ENCODE data around the gene GTF2E1. TPM values are rescaled to one million over a fixed set of nuclear protein-coding genes. Genes with fewer than 3 reads are reported as not detected.
"Not testable (repeated sequence)": the region's sequence is repeated elsewhere in the genome, so short reads cannot be mapped to it uniquely, and the experiment has no call there.

GTF2E1 gene
- polyA plus RNA-seq, 1 experiment: 8.1 TPM

GRCh38 chr3:120772081-120772480, 29.5 kb downstream of the GTF2E1 start:
- ChIA-PET POLR2A (no interaction called here), CTCF (interaction anchor here (1.3 to 2.4 kb wide), 3 partner anchors 9 to 31 kb away, joined by 4 to 7 read pairs (median 4); no protein-coding TSS in a partner anchor)

GRCh38 chr3:120773932-120774331, 31.4 kb downstream of the GTF2E1 start:
- POLR2A ChIA-PET: interaction anchor here (0.6 kb wide), 1 partner anchor 185 kb away, joined by 11 read pairs; no protein-coding TSS in a partner anchor
- no peak for DNase-seq (ENCODE audit: low read depth)
- CTCF ChIA-PET: no interaction called here

More at GRCh38 chr3:120772081-120772480, 29.5 kb downstream of the GTF2E1 start:
- Histone ChIP-seq H3K27me3 (ENCODE audit: control insufficient read depth, insufficient read depth, low read length) (no peaks in the 10 kb centered on the region), H3K36me3 (ENCODE audit: control insufficient read depth, insufficient read depth, low read length) (no peaks in the 10 kb centered on the region; the same call in none of the 2 replicates), H3K4me3 (ENCODE audit: low read depth, low read length) (no peak overlapping the region)
- TF ChIP-seq CTCF (IDR thresholded peaks at IDR 0.05; ENCODE audit: insufficient read depth, low read depth, low read length): no peak
- DNase-seq (ENCODE audit: low read depth): no peak

GRCh38 chr3:120775411-120775810, 32.9 kb downstream of the GTF2E1 start:
- H3K27me3 ChIP-seq (ENCODE audit: control insufficient read depth, insufficient read depth, low read length): no peaks in the 10 kb centered on the region
- ChIA-PET POLR2A (no interaction called here), CTCF (interaction anchor here (0.6 to 1.8 kb wide), 4 partner anchors 14 to 214 kb away, joined by 3 to 6 read pairs (median 3); no protein-coding TSS in a partner anchor)
- no peak for DNase-seq (ENCODE audit: low read depth)
- TF ChIP-seq CTCF (IDR thresholded peaks at IDR 0.05; ENCODE audit: insufficient read depth, low read depth, low read length): no peak
- no peak overlapping the region for H3K4me3 ChIP-seq (ENCODE audit: low read depth, low read length)
- H3K36me3 ChIP-seq (ENCODE audit: control insufficient read depth, insufficient read depth, low read length): no peaks in the 10 kb centered on the region; the same call in none of the 2 replicates

More at GRCh38 chr3:120773932-120774331, 31.4 kb downstream of the GTF2E1 start:
- no peaks in the 10 kb centered on the region for H3K27me3 ChIP-seq (ENCODE audit: control insufficient read depth, insufficient read depth, low read length)
- H3K4me3 ChIP-seq (ENCODE audit: low read depth, low read length): no peak overlapping the region
- H3K36me3 ChIP-seq (ENCODE audit: control insufficient read depth, insufficient read depth, low read length): no peaks in the 10 kb centered on the region; the same call in none of the 2 replicates
- TF ChIP-seq CTCF (IDR thresholded peaks at IDR 0.05; ENCODE audit: insufficient read depth, low read depth, low read length): no peak

- ChIA-PET POLR2A (no interaction called here), CTCF (interaction anchor here (0.6 to 3.3 kb wide), 2 partner anchors 16 to 209 kb away, joined by 3 to 15 read pairs; no protein-coding TSS in a partner anchor)
Measured at GRCh38 chr3:120778776-120779175, 36.2 kb downstream of the GTF2E1 start.

GRCh38 chr3:120780977-120781376, 38.4 kb downstream of the GTF2E1 start:
- peak; percentile 23 for DNase-seq (ENCODE audit: low read depth)
- no peak for TF ChIP-seq CTCF (IDR thresholded peaks at IDR 0.05; ENCODE audit: insufficient read depth, low read depth, low read length)
- Histone ChIP-seq H3K4me3 (ENCODE audit: low read depth, low read length) (no peak overlapping the region), H3K36me3 (ENCODE audit: control insufficient read depth, insufficient read depth, low read length) (peaks cover 4% of the 10 kb centered on the region), H3K27me3 (ENCODE audit: control insufficient read depth, insufficient read depth, low read length) (no peaks in the 10 kb centered on the region)
- POLR2A ChIA-PET: no interaction called here
- CTCF ChIA-PET: interaction anchor here (1.0 to 3.3 kb wide), 4 partner anchors 9 to 214 kb away, joined by 4 to 15 read pairs (median 6); no protein-coding TSS in a partner anchor

More at GRCh38 chr3:120778776-120779175, 36.2 kb downstream of the GTF2E1 start:
- H3K4me3 ChIP-seq (ENCODE audit: low read depth, low read length): no peak overlapping the region
- TF ChIP-seq CTCF (IDR thresholded peaks at IDR 0.05; ENCODE audit: insufficient read depth, low read depth, low read length): no peak
- H3K36me3 ChIP-seq (ENCODE audit: control insufficient read depth, insufficient read depth, low read length): peaks cover 4% of the 10 kb centered on the region
- DNase-seq (ENCODE audit: low read depth): no peak
- H3K27me3 ChIP-seq (ENCODE audit: control insufficient read depth, insufficient read depth, low read length): no peaks in the 10 kb centered on the region

GRCh38 chr3:120785832-120786231, 43.3 kb downstream of the GTF2E1 start:
- POLR2A ChIA-PET; H3K4me3 ChIP-seq (ENCODE audit: low read depth, low read length); H3K27me3 ChIP-seq (ENCODE audit: control insufficient read depth, insufficient read depth, low read length); H3K36me3 ChIP-seq (ENCODE audit: control insufficient read depth, insufficient read depth, low read length); DNase-seq (ENCODE audit: low read depth): not testable (repeated sequence)
- CTCF ChIA-PET: interaction anchor here (0.7 to 1.7 kb wide), 3 partner anchors 9 to 542 kb away, joined by 5 to 14 read pairs (median 5); no protein-coding TSS in a partner anchor

Measured in BJ (cell line).